ENCODE measurements around the gene OGDH. TPM values are rescaled to one million over a fixed set of nuclear protein-coding genes. Genes with fewer than 3 reads are reported as not detected.
A peak's percentile ranks its signal among the peaks of the same experiment; 100 is the strongest.

OGDH gene
- total and polyA plus RNA-seq, 2 of the 13 experiments (the other 11 are each of a cell fraction or from before 2014, with no cell fraction given): 17.4 to 25.4 TPM

GRCh38 chr7:44573464-44574286, 32.8 kb upstream of the OGDH start, which contains the start of gene DDX56 (continued):
- TF ChIP-seq USF2 (IDR thresholded peaks at IDR 0.05; ENCODE audit: low read depth, low read length): no peak
- TF ChIP-seq USF2 (CRISPR knock-in tag; IDR thresholded peaks at IDR 0.05; ENCODE audit: borderline replicate concordance): no peak
- no peak for TF ChIP-seq GLMP (CRISPR knock-in tag; IDR thresholded peaks at IDR 0.05; ENCODE audit: borderline replicate concordance)
- peak; percentile 74 for TF ChIP-seq GMEB2 (CRISPR knock-in tag; IDR thresholded peaks at IDR 0.05; ENCODE audit: low read depth)
- peak; percentile 72; the same call in 1 of the 2 replicates for TF ChIP-seq FOXJ3 (CRISPR knock-in tag; IDR thresholded peaks at IDR 0.05; ENCODE audit: borderline replicate concordance)
- TF ChIP-seq ZNF180 (CRISPR knock-in tag; IDR thresholded peaks at IDR 0.05; ENCODE audit: borderline replicate concordance, low read depth): peak; percentile 87; the same call in 1 of the 2 replicates
- no peak for TF ChIP-seq ATF7 (IDR thresholded peaks at IDR 0.05)
- TF ChIP-seq ATF7 (CRISPR knock-in tag; IDR thresholded peaks at IDR 0.05): 0 out of 2 replicates have a peak, but pooled peaks have one; percentile 66
- no peak for TF ChIP-seq PLSCR1 (CRISPR knock-in tag; IDR thresholded peaks at IDR 0.05; ENCODE audit: borderline replicate concordance)
- TF ChIP-seq RBFOX2 (IDR thresholded peaks at IDR 0.05; ENCODE audit: low read depth, low read length): peak; percentile 95
- no peak for TF ChIP-seq ZNF10 (CRISPR knock-in tag; IDR thresholded peaks at IDR 0.05; ENCODE audit: borderline replicate concordance, low read depth)
- no peak for TF ChIP-seq DPF2 (CRISPR knock-in tag; IDR thresholded peaks at IDR 0.05; ENCODE audit: borderline replicate concordance, low read depth)
- no peak; the same call in 1 of the 2 replicates for TF ChIP-seq SP140L (CRISPR knock-in tag; IDR thresholded peaks at IDR 0.05; ENCODE audit: borderline replicate concordance)
- TF ChIP-seq ZNF275 (CRISPR knock-in tag; IDR thresholded peaks at IDR 0.05; ENCODE audit: borderline replicate concordance): peak; percentile 63; the same call in 1 of the 2 replicates
- peak; percentile 84; the same call in 1 of the 2 replicates for TF ChIP-seq IRF1 (CRISPR knock-in tag; IDR thresholded peaks at IDR 0.05; ENCODE audit: low read depth)
- no peak for TF ChIP-seq ZNF382 (CRISPR knock-in tag; IDR thresholded peaks at IDR 0.05; ENCODE audit: borderline replicate concordance)
- TF ChIP-seq JUN (CRISPR knock-in tag; IDR thresholded peaks at IDR 0.05): peak; percentile 76
